Measurements from ENCODE around the gene SRPRB.

The SRPRB gene

DNA sequence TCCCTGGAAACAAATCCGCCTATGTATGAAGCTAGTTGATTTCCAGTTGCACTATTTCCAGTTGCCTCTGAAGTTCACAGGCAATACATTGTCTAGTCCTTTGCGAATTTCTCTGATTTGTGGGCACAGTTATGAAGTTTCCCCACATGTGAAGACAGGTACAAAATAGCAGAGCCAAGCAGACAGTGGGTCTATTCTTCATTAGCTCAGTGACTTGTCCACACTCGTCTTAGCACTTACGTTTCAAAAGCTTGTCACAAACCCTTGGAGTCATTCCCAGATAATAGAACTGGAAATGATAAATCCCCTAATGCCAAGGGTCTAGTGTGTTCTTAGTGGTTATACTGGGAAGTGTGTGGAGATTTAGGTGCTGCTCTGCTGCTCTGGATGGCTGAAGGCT, 14.5 kb downstream of the SRPRB start:
- Histone ChIP-seq H3K4me2 (ENCODE audit: low read length) (no peak overlapping the region), H3K36me3 (ENCODE audit: control insufficient read depth, insufficient read depth, low read length) (peaks cover 5% of the 10 kb centered on the region), H4K8ac (ENCODE audit: low read depth, low read length) (no peak overlapping the region), H3K23ac (ENCODE audit: low read length) (no peak overlapping the region), H3K56ac (ENCODE audit: low read length) (no peak overlapping the region), H3K79me2 (ENCODE audit: control insufficient read depth, insufficient read depth, low read length) (no peaks in the 10 kb centered on the region), H2BK5ac (ENCODE audit: low read length) (no peak overlapping the region), H3K4me1 (ENCODE audit: control insufficient read depth, low read depth, low read length) (peaks cover 4% of the 10 kb centered on the region), H3K27ac (ENCODE audit: low read depth, low read length) (no peak overlapping the region), H3K9ac (ENCODE audit: low read length) (no peak overlapping the region), H3K18ac (ENCODE audit: low read length) (no peak overlapping the region), H3K79me1 (ENCODE audit: low read length) (no peaks in the 10 kb centered on the region), H3K4me3 (ENCODE audit: low read length) (no peak overlapping the region), H2AK5ac (ENCODE audit: low read length) (no peak overlapping the region), H3K4ac (ENCODE audit: low read depth, low read length) (no peak overlapping the region), H4K5ac (ENCODE audit: low read length) (no peak overlapping the region), H3K27me3 (ENCODE audit: insufficient read depth, low read length, poor library complexity) (no peaks in the 10 kb centered on the region), H2BK15ac (replicated peaks; ENCODE audit: low read depth) (no peak overlapping the region), H2BK120ac (ENCODE audit: low read depth, low read length) (no peak overlapping the region)
- WGBS (ENCODE audit: extremely low coverage, insufficient coverage, low lambda C conversion rate) = no CpG with 5 or more reads among the region's 4 CpGs
- no peak for DNase-seq

DNA sequence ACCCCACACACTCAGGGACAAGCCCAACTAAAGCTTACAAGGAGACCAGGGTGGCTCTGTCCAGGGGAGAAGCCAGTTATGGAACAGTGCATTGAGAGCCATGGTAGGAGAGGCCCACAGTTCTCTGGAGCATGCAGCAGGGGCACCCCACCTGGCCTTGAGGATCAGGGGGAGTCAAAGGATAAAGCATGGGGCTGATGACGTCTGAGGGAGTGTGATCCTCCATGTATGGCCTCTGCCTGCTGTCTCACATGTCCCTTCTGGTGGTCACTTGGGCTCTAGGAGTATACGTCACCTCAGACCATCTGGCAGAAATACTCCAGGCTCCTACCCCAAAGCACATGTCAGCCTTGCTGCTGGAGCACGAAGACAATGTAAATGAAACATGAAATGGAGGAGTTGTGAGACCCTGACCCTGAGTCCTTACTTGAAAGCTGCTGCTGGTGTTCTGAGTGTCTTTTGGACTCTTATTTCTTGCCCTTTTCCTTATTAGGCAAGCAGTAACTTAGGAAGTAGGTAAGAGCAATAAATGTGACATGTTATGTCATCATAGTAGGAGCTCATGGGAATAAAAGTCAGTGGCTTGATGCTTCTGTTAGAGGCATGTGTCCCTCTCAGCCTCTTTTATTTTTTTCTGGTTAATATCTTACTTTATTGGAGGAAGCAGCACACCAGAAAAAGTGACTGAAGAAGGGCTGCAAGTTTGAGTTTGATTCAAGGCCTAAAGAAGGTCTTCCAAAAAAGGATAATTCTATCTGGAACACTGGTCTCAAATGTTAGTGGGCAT, 15.5 kb downstream of the SRPRB start:
- Histone ChIP-seq H4K8ac (ENCODE audit: low read depth, low read length) (no peak overlapping the region), H3K4ac (ENCODE audit: low read depth, low read length) (no peak overlapping the region), H3K36me3 (ENCODE audit: control insufficient read depth, insufficient read depth, low read length) (peaks cover 5% of the 10 kb centered on the region), H3K56ac (ENCODE audit: low read length) (no peak overlapping the region), H3K9ac (ENCODE audit: low read length) (no peak overlapping the region), H3K27me3 (ENCODE audit: insufficient read depth, low read length, poor library complexity) (no peaks in the 10 kb centered on the region), H3K4me1 (ENCODE audit: control insufficient read depth, low read depth, low read length) (peaks cover 4% of the 10 kb centered on the region), H2BK15ac (replicated peaks; ENCODE audit: low read depth) (no peak overlapping the region), H3K4me3 (ENCODE audit: low read length) (no peak overlapping the region), H2AK5ac (ENCODE audit: low read length) (no peak overlapping the region), H3K18ac (ENCODE audit: low read length) (no peak overlapping the region), H3K79me1 (ENCODE audit: low read length) (no peaks in the 10 kb centered on the region), H3K4me2 (ENCODE audit: low read length) (no peak overlapping the region), H2BK5ac (ENCODE audit: low read length) (no peak overlapping the region), H2BK120ac (ENCODE audit: low read depth, low read length) (no peak overlapping the region), H3K27ac (ENCODE audit: low read depth, low read length) (no peak overlapping the region), H4K5ac (ENCODE audit: low read length) (no peak overlapping the region), H3K79me2 (ENCODE audit: control insufficient read depth, insufficient read depth, low read length) (no peaks in the 10 kb centered on the region), H3K23ac (ENCODE audit: low read length) (no peak overlapping the region)
- DNase-seq = no peak
- WGBS (ENCODE audit: extremely low coverage, insufficient coverage, low lambda C conversion rate) = no CpG with 5 or more reads among the region's 3 CpGs

DNA sequence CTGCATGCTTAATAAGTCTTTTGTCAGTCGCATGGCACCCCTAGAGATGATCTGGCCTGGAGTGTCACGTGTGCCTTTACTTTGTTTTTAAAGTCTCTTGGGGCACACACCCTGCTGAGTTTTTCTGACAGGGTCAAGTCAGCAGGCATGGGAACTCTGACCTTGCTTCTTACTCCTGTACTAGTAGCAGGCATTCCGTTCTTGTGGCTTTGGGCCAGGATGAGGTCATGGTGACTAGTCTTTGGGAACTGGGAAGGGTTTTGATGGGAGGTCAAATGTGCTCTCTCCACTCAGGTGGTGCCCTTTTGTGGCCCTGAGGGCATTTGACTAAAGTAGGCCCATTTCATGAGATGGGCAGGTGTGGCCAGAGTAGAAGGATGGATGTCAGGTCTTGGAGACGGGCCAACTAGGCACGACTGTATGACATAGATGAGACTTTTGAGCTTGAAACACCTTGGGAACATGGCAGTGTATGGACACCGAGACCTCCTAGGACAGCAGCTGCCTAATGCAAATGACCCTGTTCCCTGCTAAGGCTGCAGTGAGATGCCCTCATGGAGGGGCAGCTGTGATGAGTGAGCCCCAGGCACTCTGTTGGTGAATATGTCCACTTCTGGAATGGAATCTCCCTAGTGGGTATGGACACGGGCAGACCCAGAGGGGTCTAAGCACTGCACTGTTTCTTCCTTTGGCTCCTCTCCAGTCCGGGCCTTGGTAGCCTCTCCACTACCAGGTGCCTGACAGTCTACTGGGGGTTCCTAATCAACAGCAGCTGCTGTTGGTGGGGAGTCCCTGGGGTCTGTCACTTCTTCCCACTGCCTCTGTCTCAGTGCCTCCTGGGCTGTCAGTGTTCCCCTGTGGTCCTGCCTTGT, 16.4 kb downstream of the SRPRB start:
- no CpG with 5 or more reads among the region's 8 CpGs for WGBS (ENCODE audit: extremely low coverage, insufficient coverage, low lambda C conversion rate)
- no peak overlapping the region for H3K4me2 ChIP-seq (ENCODE audit: low read length)
- peak; percentile 89 for DNase-seq

DNA sequence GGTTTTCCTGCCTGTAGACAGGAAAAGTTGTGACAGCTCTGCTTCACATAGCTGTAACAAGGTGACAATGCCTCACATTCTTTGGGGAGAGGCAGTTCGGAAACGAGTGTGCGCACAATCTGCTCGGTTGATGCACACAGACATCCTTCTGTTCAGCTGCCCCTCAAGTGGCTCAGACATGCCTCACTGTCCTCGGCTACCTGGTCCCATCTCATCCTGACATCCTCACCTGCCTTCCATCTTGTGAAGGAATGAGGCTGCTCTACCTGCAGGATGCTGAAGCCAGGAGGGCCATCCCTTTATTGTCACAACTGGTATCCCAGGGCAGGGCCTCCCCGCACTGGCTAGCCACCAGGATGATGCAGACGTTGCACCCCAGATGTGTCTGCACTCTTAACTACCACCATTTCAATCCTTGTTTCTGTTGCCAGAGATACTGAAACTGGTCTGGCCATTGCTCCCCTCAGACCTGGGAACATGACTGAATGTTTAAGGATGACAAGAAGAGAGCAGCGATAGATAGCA, 19.4 kb downstream of the SRPRB start:
- no peak overlapping the region for H3K9ac ChIP-seq (ENCODE audit: low read length)
- H3K4me1 ChIP-seq (ENCODE audit: control insufficient read depth, low read depth, low read length) = peaks cover 4% of the 10 kb centered on the region
- no peak overlapping the region for H4K8ac ChIP-seq (ENCODE audit: low read depth, low read length)
- H3K79me2 ChIP-seq (ENCODE audit: control insufficient read depth, insufficient read depth, low read length) = no peaks in the 10 kb centered on the region
- H2BK5ac ChIP-seq (ENCODE audit: low read length) = no peak overlapping the region
- no peak overlapping the region for H3K27ac ChIP-seq (ENCODE audit: low read depth, low read length)
- no peak overlapping the region for H2AK5ac ChIP-seq (ENCODE audit: low read length)
- no peak for DNase-seq
- no peak overlapping the region for H3K4ac ChIP-seq (ENCODE audit: low read depth, low read length)
- H2BK15ac ChIP-seq (replicated peaks; ENCODE audit: low read depth) = no peak overlapping the region
- H3K23ac ChIP-seq (ENCODE audit: low read length) = no peak overlapping the region
- H3K27me3 ChIP-seq (ENCODE audit: insufficient read depth, low read length, poor library complexity) = no peaks in the 10 kb centered on the region
- no peak overlapping the region for H4K5ac ChIP-seq (ENCODE audit: low read length)
- WGBS (ENCODE audit: extremely low coverage, insufficient coverage, low lambda C conversion rate) = no CpG with 5 or more reads among the region's 8 CpGs
- H3K79me1 ChIP-seq (ENCODE audit: low read length) = no peaks in the 10 kb centered on the region
- no peak overlapping the region for H3K56ac ChIP-seq (ENCODE audit: low read length)
- no peak overlapping the region for H3K4me2 ChIP-seq (ENCODE audit: low read length)
- H3K4me3 ChIP-seq (ENCODE audit: low read length) = no peak overlapping the region
- H3K36me3 ChIP-seq (ENCODE audit: control insufficient read depth, insufficient read depth, low read length) = peaks cover 2% of the 10 kb centered on the region
- no peak overlapping the region for H2BK120ac ChIP-seq (ENCODE audit: low read depth, low read length)
- no peak overlapping the region for H3K18ac ChIP-seq (ENCODE audit: low read length)

More for the DNA sequence above, 16.4 kb downstream of the SRPRB start:
- Histone ChIP-seq H3K4me3 (ENCODE audit: low read length) (no peak overlapping the region), H3K9ac (ENCODE audit: low read length) (no peak overlapping the region), H2AK5ac (ENCODE audit: low read length) (no peak overlapping the region), H3K79me2 (ENCODE audit: control insufficient read depth, insufficient read depth, low read length) (no peaks in the 10 kb centered on the region), H3K4me1 (ENCODE audit: control insufficient read depth, low read depth, low read length) (peaks cover 4% of the 10 kb centered on the region), H3K27me3 (ENCODE audit: insufficient read depth, low read length, poor library complexity) (no peaks in the 10 kb centered on the region), H3K79me1 (ENCODE audit: low read length) (no peaks in the 10 kb centered on the region), H3K23ac (ENCODE audit: low read length) (no peak overlapping the region), H3K36me3 (ENCODE audit: control insufficient read depth, insufficient read depth, low read length) (peaks cover 5% of the 10 kb centered on the region), H3K18ac (ENCODE audit: low read length) (no peak overlapping the region), H3K4ac (ENCODE audit: low read depth, low read length) (no peak overlapping the region), H3K56ac (ENCODE audit: low read length) (no peak overlapping the region), H4K8ac (ENCODE audit: low read depth, low read length) (no peak overlapping the region), H2BK5ac (ENCODE audit: low read length) (no peak overlapping the region), H4K5ac (ENCODE audit: low read length) (no peak overlapping the region), H3K27ac (ENCODE audit: low read depth, low read length) (no peak overlapping the region), H2BK15ac (replicated peaks; ENCODE audit: low read depth) (no peak overlapping the region), H2BK120ac (ENCODE audit: low read depth, low read length) (no peak overlapping the region)

DNA sequence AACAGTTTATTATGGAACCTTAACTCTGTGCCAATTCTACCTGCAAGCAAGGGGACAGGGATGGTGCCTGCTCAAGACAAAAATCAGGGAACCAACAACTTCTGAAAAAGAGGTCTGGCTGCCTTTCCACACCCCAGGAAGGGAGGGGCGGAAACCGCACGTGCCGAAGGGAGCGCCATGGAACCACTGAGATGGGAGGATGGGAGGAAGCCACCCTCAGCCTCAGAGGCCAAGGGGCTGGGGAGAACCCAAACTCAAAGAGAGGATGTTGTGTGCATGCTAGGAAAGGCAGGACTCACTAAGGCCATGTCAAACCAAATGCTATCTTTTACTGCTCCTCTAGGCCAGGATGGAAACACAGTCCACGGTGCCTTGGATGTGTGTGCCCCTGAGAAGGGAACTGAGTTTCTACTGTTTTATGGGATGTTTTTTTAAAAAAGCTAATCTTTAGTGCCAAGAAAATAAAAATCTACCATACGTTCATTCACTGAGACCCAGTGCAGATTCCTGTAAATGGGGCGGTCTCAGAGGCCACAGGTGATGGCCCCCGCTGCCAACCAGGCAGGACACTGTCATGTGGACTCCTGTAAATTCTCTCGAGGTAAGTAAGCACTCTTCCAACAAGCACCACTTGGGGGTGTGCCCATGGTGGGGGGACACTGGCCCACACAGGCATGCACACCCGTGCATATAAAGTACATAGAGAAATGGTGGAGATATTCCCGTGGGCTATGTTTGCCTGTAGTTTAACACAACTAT, 20.5 kb downstream of the SRPRB start:
- Histone ChIP-seq H4K8ac (ENCODE audit: low read depth, low read length) (no peak overlapping the region), H3K79me1 (ENCODE audit: low read length) (no peaks in the 10 kb centered on the region), H3K4me2 (ENCODE audit: low read length) (no peak overlapping the region), H3K56ac (ENCODE audit: low read length) (no peak overlapping the region), H3K36me3 (ENCODE audit: control insufficient read depth, insufficient read depth, low read length) (no peaks in the 10 kb centered on the region), H3K18ac (ENCODE audit: low read length) (no peak overlapping the region), H2AK5ac (ENCODE audit: low read length) (no peak overlapping the region), H2BK5ac (ENCODE audit: low read length) (no peak overlapping the region), H3K4me3 (ENCODE audit: low read length) (no peak overlapping the region), H2BK120ac (ENCODE audit: low read depth, low read length) (no peak overlapping the region), H3K27ac (ENCODE audit: low read depth, low read length) (no peak overlapping the region), H3K4ac (ENCODE audit: low read depth, low read length) (no peak overlapping the region), H4K5ac (ENCODE audit: low read length) (no peak overlapping the region), H3K23ac (ENCODE audit: low read length) (no peak overlapping the region), H3K4me1 (ENCODE audit: control insufficient read depth, low read depth, low read length) (peaks cover 4% of the 10 kb centered on the region), H2BK15ac (replicated peaks; ENCODE audit: low read depth) (no peak overlapping the region), H3K9ac (ENCODE audit: low read length) (no peak overlapping the region), H3K27me3 (ENCODE audit: insufficient read depth, low read length, poor library complexity) (no peaks in the 10 kb centered on the region), H3K79me2 (ENCODE audit: control insufficient read depth, insufficient read depth, low read length) (no peaks in the 10 kb centered on the region)
- WGBS (ENCODE audit: extremely low coverage, insufficient coverage, low lambda C conversion rate) = no CpG with 5 or more reads among the region's 12 CpGs
- no peak for DNase-seq

Data from mesendoderm (in vitro differentiated cells).